ENCODE measurements around the gene TC2N.
"Not testable (repeated sequence)": the region's sequence is repeated elsewhere in the genome, so short reads cannot be mapped to it uniquely, and the experiment has no call there.

Gene TC2N

GRCh38 chr14:91751719-91752118, 115.6 kb downstream of the TC2N start:
- no peak for DNase-seq

DNA sequence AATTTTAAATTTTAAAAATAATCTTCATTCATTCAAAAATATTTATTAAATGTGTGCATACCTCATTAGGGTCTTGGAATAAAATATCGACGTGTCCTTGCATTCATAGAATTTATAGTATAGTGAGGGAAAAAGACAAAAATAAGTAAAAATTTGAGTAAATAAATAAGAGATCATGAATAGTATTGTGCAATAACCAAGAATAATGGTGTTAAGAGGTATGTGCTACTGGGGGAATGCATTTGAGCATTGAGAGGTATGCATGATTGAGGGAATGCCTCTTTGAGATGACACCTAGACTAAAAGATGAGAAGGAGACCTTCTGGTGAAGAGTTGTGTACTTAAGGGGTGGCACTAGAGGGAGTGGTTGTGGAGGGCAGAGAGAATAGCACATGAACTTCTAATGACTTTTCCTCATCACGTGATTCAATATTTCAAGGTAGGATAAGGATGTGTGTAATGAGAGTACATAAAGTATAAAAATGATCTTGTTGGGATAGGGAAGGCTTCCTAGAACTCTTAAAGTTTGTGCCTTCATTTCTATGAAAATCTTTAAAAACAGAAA, 116.6 kb downstream of the TC2N start:
- DNase-seq = no peak

- no peak for DNase-seq
Observed at GRCh38 chr14:91749868-91750267, 117.5 kb downstream of the TC2N start.

GRCh38 chr14:91748049-91748448, 119.3 kb downstream of the TC2N start:
- DNase-seq = no peak

- DNase-seq = no peak
Observed at GRCh38 chr14:91745344-91745743, 122.0 kb downstream of the TC2N start.

GRCh38 chr14:91744068-91744480, 123.3 kb downstream of the TC2N start:
- DNase-seq = no peak

- DNase-seq = no peak
Observed at GRCh38 chr14:91743305-91743653, 124.1 kb downstream of the TC2N start.

GRCh38 chr14:91742621-91743304, 124.6 kb downstream of the TC2N start:
- DNase-seq = no peak

GRCh38 chr14:91739867-91740266, 127.5 kb downstream of the TC2N start:
- not testable (repeated sequence) for DNase-seq

DNA sequence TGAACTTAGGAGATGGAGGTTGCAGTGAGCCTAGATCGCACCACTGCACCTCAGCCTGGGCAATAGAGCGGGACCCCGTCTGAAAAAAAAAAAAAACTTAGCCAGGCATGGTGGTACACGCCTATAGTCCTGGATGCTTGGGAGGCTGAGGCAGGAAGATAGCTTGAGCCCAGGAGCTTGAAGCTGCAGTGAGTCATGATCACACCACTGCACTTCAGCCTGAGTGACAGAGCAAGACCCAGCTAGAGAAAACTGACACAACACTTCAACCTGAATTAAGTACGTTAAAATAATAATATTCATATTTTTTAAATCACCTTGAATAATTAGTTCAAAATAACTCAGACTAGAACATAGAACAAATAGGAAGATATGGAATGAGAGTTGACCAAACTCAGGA, 129.7 kb downstream of the TC2N start:
- no peak for DNase-seq

DNA sequence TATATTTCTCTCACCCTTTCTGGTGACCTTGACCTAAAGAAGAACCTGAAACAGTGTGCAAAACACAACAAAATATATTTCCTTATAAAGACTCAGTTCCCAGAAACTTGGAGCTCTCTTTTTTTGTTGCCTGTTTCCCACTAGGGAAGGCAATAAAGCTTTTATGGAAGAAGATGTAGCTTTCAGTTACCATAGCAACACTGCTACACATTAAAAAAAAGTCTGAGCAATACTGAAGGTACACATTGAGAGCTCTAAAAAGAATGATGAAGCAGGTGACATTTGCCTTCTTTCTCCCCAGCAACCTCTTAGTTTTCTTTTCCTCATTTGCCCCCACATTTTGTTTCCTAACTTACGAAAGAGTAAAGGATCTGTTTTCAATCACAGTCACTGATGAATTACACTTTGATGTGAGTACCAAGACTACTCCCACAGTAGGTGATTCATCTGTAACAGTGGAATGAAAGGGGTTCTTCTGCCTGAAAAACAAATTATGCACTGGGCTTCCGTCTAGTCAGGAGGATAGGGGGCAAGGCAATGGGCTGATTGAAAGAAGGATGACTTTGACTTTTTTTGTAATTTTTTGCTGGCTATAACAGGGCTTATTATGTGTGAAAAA, 134.4 kb downstream of the TC2N start:
- DNase-seq = no peak

GRCh38 chr14:91732439-91732838, 134.9 kb downstream of the TC2N start:
- DNase-seq = no peak

DNA sequence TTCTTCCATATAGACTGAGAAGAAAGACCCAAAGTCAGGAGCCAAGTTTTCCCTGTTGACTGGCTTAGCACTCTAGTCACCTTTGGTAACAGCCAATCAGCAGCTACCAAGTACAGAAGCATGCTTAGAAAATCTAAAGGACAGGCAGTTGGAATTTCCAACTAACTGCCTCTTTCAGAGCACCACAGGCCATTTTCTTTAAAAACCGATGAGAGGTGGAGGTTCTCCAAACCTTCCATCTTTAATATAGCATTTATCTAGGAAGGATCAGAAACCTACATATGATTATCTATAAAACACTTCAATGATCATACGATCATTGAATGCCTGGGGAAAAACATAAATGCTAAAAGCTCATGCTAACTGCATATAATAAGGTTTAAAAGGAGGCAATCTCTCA, 135.3 kb downstream of the TC2N start, which contains the start of gene CATSPERB:
CATSPERB (minus strand) TSS at position 101 of the 400 bp plus-strand sequence. CDS start 2,607 bp downstream, outside the sequence.
- DNase-seq = no peak

GRCh38 chr14:91731018-91731417, 136.3 kb downstream of the TC2N start:
- DNase-seq = no peak

DNA sequence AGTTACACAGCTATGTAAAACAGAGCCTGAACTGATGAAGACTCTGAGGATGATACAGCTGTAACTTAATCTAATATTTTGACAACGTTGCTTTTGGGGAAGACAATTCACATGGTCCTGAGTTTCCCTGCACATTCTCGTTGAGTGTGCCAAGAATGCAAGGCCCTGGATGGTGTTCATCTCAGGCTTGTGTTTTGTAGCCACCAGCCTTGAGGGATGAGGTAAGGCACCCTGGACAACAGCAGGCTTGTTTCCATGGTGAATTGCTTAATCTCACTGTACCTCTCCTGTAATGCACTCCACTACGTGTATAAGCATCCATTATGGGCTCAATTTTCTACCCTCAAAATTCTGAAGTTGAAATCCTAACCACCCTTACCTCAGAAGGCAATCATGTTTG, 137.6 kb downstream of the TC2N start:
- DNase-seq = no peak
